ENCODE data around the gene PTH1R. TPM values are rescaled to one million over a fixed set of nuclear protein-coding genes. Genes with fewer than 3 reads are reported as not detected.

The PTH1R gene
- total RNA-seq, 1 donor from 2014 or later: 10.3 TPM

GRCh38 chr3:46930166-46930944 is 52.8 kb downstream of the PTH1R start:
- peaks cover 51 to 98% of the 10 kb centered on the region in 2 donors for H3K4me1 ChIP-seq
- no peak for DNase-seq (ENCODE audit: low spot score in 2 of 2)
- H3K27ac ChIP-seq: peak overlapping the region; percentile 83 to 85
- no peaks in the 10 kb centered on the region for H3K27me3 ChIP-seq
- peak overlapping the region; percentile 3 to 16 for H3K4me3 ChIP-seq
- peaks cover 7 to 9% of the 10 kb centered on the region in 2 donors for H3K36me3 ChIP-seq
- H3K9me3 ChIP-seq: no peaks in the 10 kb centered on the region
- intact Hi-C loops (cut with DNase I): loop anchor here (10.0 kb wide), 2 partner anchors 354 to 384 kb away; partner anchors contain the start of genes KIF9 and KLHL18
- TF ChIP-seq CTCF (IDR thresholded peaks at IDR 0.05): no peak

GRCh38 chr3:46930945-46931403 is 53.5 kb downstream of the PTH1R start:
- Histone ChIP-seq H3K36me3 (peaks cover 2 to 3% of the 10 kb centered on the region in 2 donors), H3K27ac (peak overlapping the region; percentile 83 to 85), H3K4me3 (peak overlapping the region; percentile 3 to 16), H3K4me1 (peaks cover 55 to 96% of the 10 kb centered on the region in 2 donors), H3K27me3 (no peaks in the 10 kb centered on the region), H3K9me3 (no peaks in the 10 kb centered on the region)
- no peak for TF ChIP-seq CTCF (IDR thresholded peaks at IDR 0.05)
- DNase-seq (ENCODE audit: low spot score in 2 of 2): no peak
- intact Hi-C loops (cut with DNase I): loop anchor here (10.0 kb wide), 2 partner anchors 354 to 384 kb away; partner anchors contain the start of genes KIF9 and KLHL18

- Histone ChIP-seq H3K4me3 (peak overlapping the region in 1 of 2 donors; percentile 12), H3K4me1 (peaks cover 60 to 96% of the 10 kb centered on the region in 2 donors), H3K36me3 (no peaks in the 10 kb centered on the region), H3K9me3 (no peaks in the 10 kb centered on the region), H3K27ac (peak overlapping the region; percentile 83 to 85), H3K27me3 (no peaks in the 10 kb centered on the region)
- intact Hi-C loops (cut with DNase I): loop anchor here (10.0 kb wide), 2 partner anchors 353 to 383 kb away; partner anchors contain the start of genes KIF9 and KLHL18
- no peak for DNase-seq (ENCODE audit: low spot score in 2 of 2)
- TF ChIP-seq CTCF (IDR thresholded peaks at IDR 0.05): no peak
Observed at GRCh38 chr3:46931631-46932331, 54.3 kb downstream of the PTH1R start.

- intact Hi-C loops (cut with DNase I): loop anchor here (10.0 kb wide), 2 partner anchors 352 to 382 kb away; partner anchors contain the start of genes KIF9 and KLHL18
- Histone ChIP-seq H3K9me3 (no peaks in the 10 kb centered on the region), H3K4me3 (no peak overlapping the region), H3K36me3 (no peaks in the 10 kb centered on the region), H3K27me3 (no peaks in the 10 kb centered on the region), H3K4me1 (peaks cover 60 to 88% of the 10 kb centered on the region in 2 donors), H3K27ac (peak overlapping the region; percentile 83 to 85)
- DNase-seq (ENCODE audit: low spot score in 2 of 2): no peak
- TF ChIP-seq CTCF (IDR thresholded peaks at IDR 0.05): no peak
Observed at GRCh38 chr3:46932455-46933225, 55.1 kb downstream of the PTH1R start.

GRCh38 chr3:46933261-46933660 is 55.7 kb downstream of the PTH1R start:
- H3K4me1 ChIP-seq: peaks cover 60 to 82% of the 10 kb centered on the region in 2 donors
- DNase-seq (ENCODE audit: low spot score in 2 of 2): no peak
- TF ChIP-seq CTCF (IDR thresholded peaks at IDR 0.05): no peak
- H3K9me3 ChIP-seq: no peaks in the 10 kb centered on the region
- H3K36me3 ChIP-seq: peaks cover 0 to 6% of the 10 kb centered on the region in 2 donors
- intact Hi-C loops (cut with DNase I): loop anchor here (10.0 kb wide), 2 partner anchors 352 to 382 kb away; partner anchors contain the start of genes KIF9 and KLHL18
- no peaks in the 10 kb centered on the region for H3K27me3 ChIP-seq
- no peak overlapping the region for H3K4me3 ChIP-seq
- H3K27ac ChIP-seq: peak overlapping the region; percentile 83 to 85
